ENCODE data around the gene SESN2. TPM values are rescaled to one million over a fixed set of nuclear protein-coding genes. Genes with fewer than 3 reads are reported as not detected.

Gene SESN2
- polyA plus RNA-seq, 2 of the 4 experiments (the other 2 are of a cell fraction): 5.2 to 16.6 TPM

- CTCF ChIA-PET: interaction anchor here (0.6 to 7.7 kb wide), 3 partner anchors 35 to 403 kb away, joined by 3 to 144 read pairs (median 4); partner anchors contain the start of gene EYA3
- ATAC-seq (no peak), FAIRE-seq (no peak), DNase-seq (ENCODE audit: low read depth in 1 of 2, low spot score in 1 of 2) (no peak)
- Histone ChIP-seq H3K4me3 (no peak overlapping the region), H3K4me2 (no peak overlapping the region), H3K27ac (no peak overlapping the region), H3K4me1 (0 out of 3 replicates have a peak, but pooled peaks cover 3% of the 10 kb centered on the region), H3K9me3 (no peaks in the 10 kb centered on the region)
- 79% methylated on average over 2 of the region's 2 CpGs for WGBS (ENCODE audit: missing lambda C conversion rate)
- POLR2A ChIA-PET: interaction anchor here (1.5 kb wide), 1 partner anchor 125 kb away, joined by 4 read pairs; the partner anchor contains the start of gene EYA3
- TF ChIP-seq FOSL2 (IDR thresholded peaks at IDR 0.05): no peak
- TF ChIP-seq FOSL2 (CRISPR knock-in tag; IDR thresholded peaks at IDR 0.05): no peak
- TF ChIP-seq MAFK (IDR thresholded peaks at IDR 0.05; ENCODE audit: partially characterized antibody): peak; percentile 54
Observed at GRCh38 chr1:28213315-28213714, 46.0 kb upstream of the SESN2 start.

GRCh38 chr1:28229089-28229488 lies 30.2 kb upstream of the SESN2 start:
- H3K4me1 ChIP-seq: peaks cover 12% of the 10 kb centered on the region; the same call in 1 of the 3 replicates
- H3K4me2 ChIP-seq: no peak overlapping the region
- H3K4me3 ChIP-seq: no peak overlapping the region
- ATAC-seq: no peak
- no peak overlapping the region for H3K27ac ChIP-seq
- no peak for FAIRE-seq
- no peaks in the 10 kb centered on the region for H3K9me3 ChIP-seq
- ChIA-PET CTCF (interaction anchor here (0.7 kb wide), 1 partner anchor 9 kb away, joined by 5 read pairs; no protein-coding TSS in a partner anchor), POLR2A (no interaction called here)
- TF ChIP-seq HDAC2 (IDR thresholded peaks at IDR 0.05): 0 out of 2 replicates have a peak, but pooled peaks have one; percentile 32
- TF ChIP-seq E2F6 (IDR thresholded peaks at IDR 0.05; ENCODE audit: borderline replicate concordance, low read depth): no peak
- DNase-seq (ENCODE audit: low read depth in 1 of 2, low spot score in 1 of 2): no peak

- POLR2A ChIA-PET: no interaction called here
- WGBS (ENCODE audit: missing lambda C conversion rate): 93% methylated on average over 2 of the region's 2 CpGs
Observed at GRCh38 chr1:28229996-28230395, 29.3 kb upstream of the SESN2 start.

GRCh38 chr1:28232558-28233263 lies 26.6 kb upstream of the SESN2 start, which contains the start of gene DNAJC8:
TSS of gene DNAJC8 (minus strand) at chr1:28233029. CDS start at chr1:28232998, 31 bp downstream.
- Histone ChIP-seq H3K4me1 (peaks cover 20% of the 10 kb centered on the region), H3K9me3 (no peaks in the 10 kb centered on the region), H3K4me2 (peak within 1 kb of the TSS; percentile 97), H3K4me3 (peak within 1 kb of the TSS; percentile 96), H3K27ac (peak within 1 kb of the TSS; percentile 88 to 95)
- peak; percentile 57 to 75; a peak in 4 of 6 replicates for ATAC-seq
- 0% methylated on average over 25 of the region's 40 CpGs for WGBS (ENCODE audit: missing lambda C conversion rate)
- DNase-seq (ENCODE audit: low read depth in 1 of 2, low spot score in 1 of 2): peak; percentile 89
- no peak for FAIRE-seq
- ChIA-PET POLR2A (no interaction called here), CTCF (interaction anchor here (1.4 kb wide), 1 partner anchor 15 kb away, joined by 5 read pairs; no protein-coding TSS in a partner anchor)
- TF ChIP-seq NR3C1 (IDR thresholded peaks at IDR 0.05) (no peak), FOSB (CRISPR knock-in tag; IDR thresholded peaks at IDR 0.05) (no peak), BHLHE40 (IDR thresholded peaks at IDR 0.05; ENCODE audit: low read depth, low read length) (peak; percentile 78), KDM5A (IDR thresholded peaks at IDR 0.05) (peak; percentile 98), POLR2A (IDR thresholded peaks at IDR 0.05; ENCODE audit: low read length) (peak; percentile 67), MAX (IDR thresholded peaks at IDR 0.05) (peak; percentile 85), REST (IDR thresholded peaks at IDR 0.05) (no peak), JUN (IDR thresholded peaks at IDR 0.05) (peak in 1 of 2 experiments; percentile 52; a peak in 2 of 5 replicates), RFX5 (IDR thresholded peaks at IDR 0.05) (no peak), MAFK (IDR thresholded peaks at IDR 0.05; ENCODE audit: partially characterized antibody) (no peak), E2F6 (IDR thresholded peaks at IDR 0.05; ENCODE audit: borderline replicate concordance, low read depth) (0 out of 2 replicates have a peak, but pooled peaks have one; percentile 63), NPAS2 (CRISPR knock-in tag; IDR thresholded peaks at IDR 0.05; ENCODE audit: borderline replicate concordance) (0 out of 2 replicates have a peak, but pooled peaks have one; percentile 64)

More at GRCh38 chr1:28229996-28230395, 29.3 kb upstream of the SESN2 start:
- H3K27ac ChIP-seq: no peak overlapping the region
- no peaks in the 10 kb centered on the region for H3K9me3 ChIP-seq
- TF ChIP-seq TFCP2L1 (CRISPR knock-in tag; IDR thresholded peaks at IDR 0.05): no peak
- TF ChIP-seq RARB (CRISPR knock-in tag; IDR thresholded peaks at IDR 0.05): no peak
- TF ChIP-seq JUNB (IDR thresholded peaks at IDR 0.05): no peak
- no peak for TF ChIP-seq BHLHE40 (IDR thresholded peaks at IDR 0.05; ENCODE audit: low read depth, low read length)
- TF ChIP-seq EHF (CRISPR knock-in tag; IDR thresholded peaks at IDR 0.05): no peak
- no peak for TF ChIP-seq FOSB (CRISPR knock-in tag; IDR thresholded peaks at IDR 0.05)
- no peak for TF ChIP-seq POLR2AphosphoS2 (conservative IDR thresholded peaks at IDR 0.05; ENCODE audit: low read length)
- TF ChIP-seq POLR2A (IDR thresholded peaks at IDR 0.05; ENCODE audit: low read length): no peak
- TF ChIP-seq ELK1 (IDR thresholded peaks at IDR 0.05; ENCODE audit: low read depth, low read length): no peak
- TF ChIP-seq GATA3 (IDR thresholded peaks at IDR 0.05; ENCODE audit: borderline replicate concordance): no peak
- no peak for TF ChIP-seq JUN (IDR thresholded peaks at IDR 0.05)
- TF ChIP-seq CBX8 (IDR thresholded peaks at IDR 0.05): no peak
- no peak for TF ChIP-seq ZFP36 (IDR thresholded peaks at IDR 0.05; ENCODE audit: borderline replicate concordance, partially characterized antibody)
- no peak for TF ChIP-seq KDM5A (IDR thresholded peaks at IDR 0.05)
- ATAC-seq: no peak
- H3K4me3 ChIP-seq: no peak overlapping the region
- no peak for DNase-seq (ENCODE audit: low read depth in 1 of 2, low spot score in 1 of 2)
- no peak overlapping the region for H3K4me2 ChIP-seq
- H3K4me1 ChIP-seq: peaks cover 12% of the 10 kb centered on the region; the same call in 1 of the 3 replicates
- no peak for FAIRE-seq
- CTCF ChIA-PET: interaction anchor here (0.7 kb wide), 1 partner anchor 9 kb away, joined by 5 read pairs; no protein-coding TSS in a partner anchor

All from A549 (cell line).